K562 (cell line): ENCODE results near the gene SLBP. TPM values are rescaled to one million over a fixed set of nuclear protein-coding genes. Genes with fewer than 3 reads are reported as not detected.

Experiments
- ATAC-seq: fragments of 200-7000 bp; cut with Tn5 transposase; 3 replicates; pipeline ENCODE4 v1.9.1; 2020; ENCODE audit warnings: moderate library complexity
- BruUV-seq: library from RNA; stranded (reverse); fragments of 400-500 nt; replicated peaks from 2 replicates; lab custom pipeline; 2021; lab: Mats Ljungman, UMichigan
- CTCF ChIA-PET: fragments of 300-600 bp; formaldehyde crosslinking; extraction: SDS; loops from one replicate; lab custom pipeline; 2021; ENCODE audit warnings: low intra/inter-chr PET ratio; lab: Yijun Ruan, JAX
- POLR2A ChIA-PET: fragments of 300-600, 350-650 bp; sonication (Branson Sonifier 250); formaldehyde crosslinking; extraction: SDS; loops from one replicate; lab custom pipeline; 2021; ENCODE audit warnings: antibody characterized with exemption, inconsistent platforms; lab: Yijun Ruan, JAX
- DNase-seq, 4 experiments: peaks; one replicate each; pipeline versions ENCODE4 v3.0.0 to v3.0.0-alpha.2; 2011 to 2018; ENCODE audit warnings: low spot score in 3 of 4, mixed read lengths in 3 of 4; ENCODE audit errors: extremely low read depth in 1 of 4
- FAIRE-seq: peaks from 2 replicates; lab custom pipeline; 2011; peaks lifted over from hg19 to GRCh38; lab: Jason Lieb, UNC
- H2AFZ ChIP-seq: 2 replicates; pipeline ENCODE4 v1.6.0; 2011; ENCODE audit warnings: low read depth, low read length, control low read depth, inconsistent platforms
- H3K27ac ChIP-seq: fragments of 200-600 bp; 3 replicates; pipeline ENCODE4 v1.8.0; 2011; ENCODE audit warnings: low read depth, mild to moderate bottlenecking, control low read depth, inconsistent platforms, low read length, moderate library complexity, mixed read lengths; ENCODE audit errors: extremely low read depth
- H3K27me3 ChIP-seq, 2 experiments: fragments of 300-600 bp in 1 of 2; 2 replicates in 1 of 2; 3 replicates in 1 of 2; pipeline versions ENCODE4 v1.6.0 to v1.8.0; 2011; ENCODE audit warnings: inconsistent platforms in 2 of 2, low read length in 2 of 2, mild to moderate bottlenecking in 1 of 2, mixed read lengths in 1 of 2, moderate library complexity in 1 of 2; ENCODE audit not compliant: control insufficient read depth in 2 of 2, insufficient read depth in 2 of 2
- H3K36me3 ChIP-seq: fragments of 300-600 bp; 3 replicates; pipeline ENCODE4 v1.8.0; 2011; ENCODE audit warnings: mild to moderate bottlenecking, low read length, inconsistent platforms; ENCODE audit not compliant: control insufficient read depth, insufficient read depth
- H3K4me1 ChIP-seq, 2 experiments: fragments of 200-600 bp in 1 of 2; replicated peaks in 1 of 2; 2 replicates in 1 of 2; 3 replicates in 1 of 2; pipeline versions ENCODE4 v1.5.1 to v1.8.0; 2011; ENCODE audit warnings: inconsistent platforms in 2 of 2, low read length in 2 of 2, mild to moderate bottlenecking in 1 of 2, mixed read lengths in 1 of 2, moderate library complexity in 1 of 2; ENCODE audit not compliant: control insufficient read depth in 2 of 2, insufficient read depth in 2 of 2
- H3K4me2 ChIP-seq: 2 replicates; pipeline ENCODE4 v1.6.1; 2011; ENCODE audit warnings: low read length, control low read depth, inconsistent platforms, mixed read lengths; ENCODE audit not compliant: insufficient read depth
- H3K4me3 ChIP-seq: fragments of 200-600 bp; sonication (generic), shearing (Covaris generic); 2 replicates; pipeline ENCODE4 v1.5.1; 2016; ENCODE audit warnings: control low read depth, inconsistent platforms
- H3K79me2 ChIP-seq: fragments of 200-600 bp; 3 replicates; pipeline ENCODE4 v1.8.0; 2011; ENCODE audit warnings: low read length, inconsistent platforms; ENCODE audit not compliant: control insufficient read depth, insufficient read depth
- H3K9ac ChIP-seq, 2 experiments: 2 replicates each; pipeline versions ENCODE4 v1.6.0 to v1.6.1; 2011; ENCODE audit warnings: low read depth in 2 of 2, low read length in 2 of 2, control low read depth in 1 of 2, inconsistent platforms in 1 of 2, mild to moderate bottlenecking in 1 of 2, mixed read lengths in 1 of 2; ENCODE audit not compliant: insufficient read depth in 1 of 2
- H3K9me1 ChIP-seq: one replicate; pipeline ENCODE4 v1.6.0; 2011; ENCODE audit warnings: inconsistent platforms, mild to moderate bottlenecking, low read length, moderate library complexity; ENCODE audit not compliant: control insufficient read depth, insufficient read depth
- H3K9me3 ChIP-seq: replicated peaks from 2 replicates; pipeline ENCODE4 v1.5.1; 2011; ENCODE audit warnings: low read depth, low read length, inconsistent platforms; ENCODE audit not compliant: control insufficient read depth, insufficient read depth
- H4K20me1 ChIP-seq: replicated peaks from 2 replicates; pipeline ENCODE4 v1.6.1; 2011; ENCODE audit warnings: low read length, inconsistent platforms, mixed read lengths; ENCODE audit not compliant: control insufficient read depth, insufficient read depth
- AFF1 ChIP-seq, 2 experiments: fragments of 450-650 bp; IDR thresholded peaks; 2 replicates each; pipeline ENCODE4 v1.6.1; 2018; ENCODE audit warnings: mild to moderate bottlenecking in 2 of 2, low read depth in 1 of 2; ENCODE audit not compliant: partially characterized antibody in 2 of 2
- CREBBP ChIP-seq: IDR thresholded peaks from one replicate; pipeline ENCODE4 v1.6.1; 2012; ENCODE audit warnings: low read depth, mild to moderate bottlenecking, control low read depth, inconsistent platforms, low read length
- JUN ChIP-seq, 2 experiments: sonication (generic) in 1 of 2; formaldehyde crosslinking in 1 of 2; IDR thresholded peaks; 2 replicates each; pipeline versions ENCODE4 v1.6.1 to v1.8.0; 2012 to 2022; ENCODE audit warnings: borderline replicate concordance in 2 of 2, mild to moderate bottlenecking in 2 of 2, improper control_type of control experiment in 1 of 2, low read depth in 1 of 2, low read length in 1 of 2, missing genetic modification reagents in 1 of 2
- MBD2 ChIP-seq: sonication (generic); IDR thresholded peaks from 2 replicates; pipeline ENCODE4 v1.6.1; 2016; ENCODE audit warnings: low read depth, borderline replicate concordance
- NCOA1 ChIP-seq: fragments of 450-650 bp; IDR thresholded peaks from 2 replicates; pipeline ENCODE4 v1.6.1; 2016; ENCODE audit warnings: low read depth
- TFE3 ChIP-seq: fragments of 450-650 bp; formaldehyde crosslinking; IDR thresholded peaks from 2 replicates; pipeline ENCODE4 v1.4.0; 2020; ENCODE audit warnings: mild to moderate bottlenecking, mixed read lengths
- XRCC5 ChIP-seq: fragments of 200-400 bp; formaldehyde crosslinking; IDR thresholded peaks from 2 replicates; pipeline ENCODE4 v1.6.1; 2017; ENCODE audit warnings: low read depth, mild to moderate bottlenecking, low read length
- ZNF239 ChIP-seq: fragments of 250-450 bp; sonication (Bioruptor Pico); IDR thresholded peaks from 2 replicates; pipeline ENCODE4 v1.4.0; 2020; ENCODE audit warnings: mild to moderate bottlenecking
- ZNF280A ChIP-seq: fragments of 450-650 bp; IDR thresholded peaks from 2 replicates; pipeline ENCODE4 v1.6.1; 2018; ENCODE audit warnings: mild to moderate bottlenecking, low read depth; ENCODE audit not compliant: partially characterized antibody
- ZNF717 ChIP-seq: fragments of 250-450 bp; sonication (Bioruptor Pico); IDR thresholded peaks from 2 replicates; pipeline ENCODE4 v1.5.0; 2021
- WGBS: fragments of 100-300 bp; shearing (Covaris generic); methylation state at CpG from one replicate; pipeline ENCODE4 v1.1.6; 2016; ENCODE audit warnings: low coverage, mixed read lengths; ENCODE audit not compliant: insufficient coverage; ENCODE audit errors: missing lambda C conversion rate; 5-methylcytosine and 5-hydroxymethylcytosine counted together
- in situ Hi-C: fragments of 300-500 bp; cut with MboI; formaldehyde crosslinking; loops from 4 replicates; pipeline ENCODE4 v1.15.0; 2018; ENCODE audit warnings: inconsistent platforms, mixed read lengths
- intact Hi-C: fragments of 100-400 bp; cut with micrococcal nuclease; formaldehyde crosslinking; loops from 2 replicates; pipeline ENCODE4 v1.14.2; 2022
- polyA plus RNA-seq, 8 experiments: library from polyadenylated mRNA; depleted of rRNA in 4 of 8; stranded (reverse) in 5 of 8; unstranded in 3 of 8; fragments of >200 nt; fragmentation: Nextera tagmentation in 2 of 8; fragmentation: Illumina TruSeq in 1 of 8; extraction: Ambion mirVana in 2 of 8; extraction: Trizol in 1 of 8; gene quantifications; 2 replicates each; pipeline versions ENCODE4 v1.2.1 to v1.2.3, GENCODE V29; 2011 to 2014; ENCODE audit warnings: inconsistent platforms in 1 of 8, missing spikeins in 1 of 8
- total RNA-seq, 7 experiments: library from RNA; depleted of rRNA in 6 of 7; stranded (reverse); fragments of >200 nt in 6 of 7; fragmentation: Illumina TruSeq in 2 of 7; extraction: Trizol in 2 of 7; gene quantifications; 2 replicates each; pipeline versions ENCODE4 v1.2.1 to v1.2.3, GENCODE V29; 2011 to 2021; ENCODE audit warnings: low replicate concordance in 1 of 7

Gene SLBP
- total and polyA plus RNA-seq, 9 of the 15 experiments (the other 6 are each of a cell fraction or from before 2014, with no cell fraction given), result 49.4 to 221 (median 162) TPM

- ChIA-PET CTCF (no interaction called here), POLR2A (interaction anchor here (1.3 kb wide), 1 partner anchor 30 kb away, joined by 3 read pairs; no protein-coding TSS in a partner anchor)
- Histone ChIP-seq H2AFZ (no peak overlapping the region), H3K79me2 (no peaks in the 10 kb centered on the region), H3K9ac (no peak overlapping the region), H3K4me3 (no peak overlapping the region), H3K27me3 (peaks cover 5 to 60% of the 10 kb centered on the region in 2 experiments; a peak in 4 of 5 replicates), H4K20me1 (peaks cover 6% of the 10 kb centered on the region), H3K9me1 (no peaks in the 10 kb centered on the region), H3K9me3 (no peaks in the 10 kb centered on the region), H3K27ac (no peak overlapping the region), H3K4me2 (no peak overlapping the region), H3K36me3 (no peaks in the 10 kb centered on the region), H3K4me1 (peaks cover 0 to 26% of the 10 kb centered on the region in 2 experiments; a peak in 2 of 5 replicates)
- intact Hi-C loops (no loop called here), in situ Hi-C loops (no loop called here)
- FAIRE-seq (no peak), DNase-seq (no peak), ATAC-seq (no peak)
- BruUV-seq, result no TSS peak
- WGBS, result 6% methylated on average over 3 of the region's 3 CpGs
- no peak for TF ChIP-seq AFF1 (IDR thresholded peaks at IDR 0.05; ENCODE audit: low read depth in 1 of 2, partially characterized antibody in 2 of 2)
- no peak for TF ChIP-seq XRCC5
- no peak for TF ChIP-seq JUN (IDR thresholded peaks at IDR 0.05; ENCODE audit: borderline replicate concordance, low read depth, low read length)
- no peak for TF ChIP-seq JUN (CRISPR knock-in tag; IDR thresholded peaks at IDR 0.05; ENCODE audit: borderline replicate concordance)
- TF ChIP-seq ZNF280A, result no peak
- no peak for TF ChIP-seq TFE3 (CRISPR knock-in tag)
- no peak for TF ChIP-seq NCOA1
- TF ChIP-seq ZNF717, result no peak
- TF ChIP-seq CREBBP, result no peak
- TF ChIP-seq MBD2, result no peak
- no peak for TF ChIP-seq ZNF239
Observed at GRCh38 chr4:1648962-1649361, 63.2 kb downstream of the SLBP start.
